HG03521 (cell line): Measurements from ENCODE around the gene GAGE12E.
"Not testable (repeated sequence)": the region's sequence is repeated elsewhere in the genome, so short reads cannot be mapped to it uniquely, and the experiment has no call there.

Experiments
- ATAC-seq: cut with Tn5 transposase; IDR thresholded peaks from one replicate; pipeline ENCODE4 v1.9.1; 2021; ENCODE audit warnings: mild to moderate bottlenecking, moderate library complexity; ENCODE audit not compliant: unreplicated experiment

Gene GAGE12E, protein sequence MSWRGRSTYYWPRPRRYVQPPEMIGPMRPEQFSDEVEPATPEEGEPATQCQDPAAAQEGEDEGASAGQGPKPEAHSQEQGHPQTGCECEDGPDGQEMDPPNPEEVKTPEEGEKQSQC

DNA sequence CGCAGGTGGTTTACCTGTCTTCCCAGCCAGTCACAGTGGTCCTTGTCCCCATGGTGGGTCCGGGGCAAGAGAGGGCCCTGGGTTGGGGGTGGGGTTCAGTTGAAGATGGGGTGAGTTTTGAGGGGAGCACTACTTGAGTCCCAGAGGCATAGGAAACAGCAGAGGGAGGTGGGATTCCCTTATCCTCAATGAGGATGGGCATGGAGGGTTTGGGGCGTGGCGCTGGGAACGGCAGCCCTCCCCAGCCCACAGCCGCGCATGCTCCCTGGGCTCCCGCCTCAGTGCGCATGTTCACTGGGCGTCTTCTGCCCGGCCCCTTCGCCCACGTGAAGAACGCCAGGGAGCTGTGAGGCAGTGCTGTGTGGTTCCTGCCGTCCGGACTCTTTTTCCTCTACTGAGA lies at the start of gene GAGE12E:
TSS of gene GAGE12E (plus strand) at position 301 of the 400 bp plus-strand sequence. CDS start 1,155 bp downstream, outside the sequence.
- not testable (repeated sequence) for ATAC-seq

DNA sequence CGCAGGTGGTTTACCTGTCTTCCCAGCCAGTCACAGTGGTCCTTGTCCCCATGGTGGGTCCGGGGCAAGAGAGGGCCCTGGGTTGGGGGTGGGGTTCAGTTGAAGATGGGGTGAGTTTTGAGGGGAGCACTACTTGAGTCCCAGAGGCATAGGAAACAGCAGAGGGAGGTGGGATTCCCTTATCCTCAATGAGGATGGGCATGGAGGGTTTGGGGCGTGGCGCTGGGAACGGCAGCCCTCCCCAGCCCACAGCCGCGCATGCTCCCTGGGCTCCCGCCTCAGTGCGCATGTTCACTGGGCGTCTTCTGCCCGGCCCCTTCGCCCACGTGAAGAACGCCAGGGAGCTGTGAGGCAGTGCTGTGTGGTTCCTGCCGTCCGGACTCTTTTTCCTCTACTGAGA lies 19.2 kb upstream of the GAGE12E start, which contains the start of gene GAGE12C:
TSS of gene GAGE12C (plus strand) at position 301 of the 400 bp plus-strand sequence. CDS start 1,155 bp downstream, outside the sequence.
- ATAC-seq: not testable (repeated sequence)

DNA sequence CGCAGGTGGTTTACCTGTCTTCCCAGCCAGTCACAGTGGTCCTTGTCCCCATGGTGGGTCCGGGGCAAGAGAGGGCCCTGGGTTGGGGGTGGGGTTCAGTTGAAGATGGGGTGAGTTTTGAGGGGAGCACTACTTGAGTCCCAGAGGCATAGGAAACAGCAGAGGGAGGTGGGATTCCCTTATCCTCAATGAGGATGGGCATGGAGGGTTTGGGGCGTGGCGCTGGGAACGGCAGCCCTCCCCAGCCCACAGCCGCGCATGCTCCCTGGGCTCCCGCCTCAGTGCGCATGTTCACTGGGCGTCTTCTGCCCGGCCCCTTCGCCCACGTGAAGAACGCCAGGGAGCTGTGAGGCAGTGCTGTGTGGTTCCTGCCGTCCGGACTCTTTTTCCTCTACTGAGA lies 9.7 kb upstream of the GAGE12E start, which contains the start of gene GAGE12D:
TSS of gene GAGE12D (plus strand) at position 301 of the 400 bp plus-strand sequence. CDS start 1,155 bp downstream, outside the sequence.
- ATAC-seq: not testable (repeated sequence)

DNA sequence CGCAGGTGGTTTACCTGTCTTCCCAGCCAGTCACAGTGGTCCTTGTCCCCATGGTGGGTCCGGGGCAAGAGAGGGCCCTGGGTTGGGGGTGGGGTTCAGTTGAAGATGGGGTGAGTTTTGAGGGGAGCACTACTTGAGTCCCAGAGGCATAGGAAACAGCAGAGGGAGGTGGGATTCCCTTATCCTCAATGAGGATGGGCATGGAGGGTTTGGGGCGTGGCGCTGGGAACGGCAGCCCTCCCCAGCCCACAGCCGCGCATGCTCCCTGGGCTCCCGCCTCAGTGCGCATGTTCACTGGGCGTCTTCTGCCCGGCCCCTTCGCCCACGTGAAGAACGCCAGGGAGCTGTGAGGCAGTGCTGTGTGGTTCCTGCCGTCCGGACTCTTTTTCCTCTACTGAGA lies 9.5 kb downstream of the GAGE12E start, which contains the start of gene GAGE12F:
TSS of gene GAGE12F (plus strand) at position 301 of the 400 bp plus-strand sequence. CDS start 1,155 bp downstream, outside the sequence.
- not testable (repeated sequence) for ATAC-seq

DNA sequence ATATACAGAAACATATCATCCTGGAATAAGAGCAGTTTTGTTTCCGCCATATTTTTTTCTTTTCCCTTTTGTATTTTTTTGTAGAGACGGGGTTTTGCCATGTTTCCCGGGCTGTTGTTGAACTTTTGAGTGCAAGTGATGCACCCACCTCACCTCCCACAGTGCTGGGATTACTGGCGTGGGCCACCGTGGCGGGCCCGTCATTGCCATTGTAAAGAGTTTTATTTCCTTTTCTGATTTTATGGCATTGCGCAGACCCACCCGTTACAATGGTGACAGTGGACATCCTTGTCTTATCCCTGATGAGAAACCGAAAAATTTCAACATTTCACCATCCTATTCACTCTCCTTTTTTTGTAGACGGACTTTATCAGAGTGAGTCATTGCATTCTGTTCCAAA lies 17.6 kb downstream of the GAGE12E start:
- not testable (repeated sequence) for ATAC-seq

DNA sequence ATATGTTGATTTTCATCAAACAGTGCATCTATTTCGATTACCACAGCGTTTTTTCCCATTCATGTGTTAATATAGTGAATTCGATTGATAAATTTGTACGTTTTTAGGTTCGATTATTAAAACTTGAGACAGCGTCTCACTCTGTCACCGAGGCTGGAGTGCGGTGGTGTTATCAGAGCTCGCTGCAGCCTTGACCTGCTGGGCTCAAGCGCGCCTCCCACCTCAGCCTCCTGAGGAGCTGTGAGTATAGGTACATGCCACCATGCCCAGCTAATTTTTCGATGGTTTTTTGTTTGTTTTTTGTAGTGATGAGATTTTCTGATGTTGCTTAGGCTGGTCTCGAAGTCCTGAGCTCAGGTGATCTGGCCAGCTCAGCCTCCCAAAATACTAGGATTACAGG lies 18.1 kb downstream of the GAGE12E start:
- ATAC-seq: not testable (repeated sequence)

DNA sequence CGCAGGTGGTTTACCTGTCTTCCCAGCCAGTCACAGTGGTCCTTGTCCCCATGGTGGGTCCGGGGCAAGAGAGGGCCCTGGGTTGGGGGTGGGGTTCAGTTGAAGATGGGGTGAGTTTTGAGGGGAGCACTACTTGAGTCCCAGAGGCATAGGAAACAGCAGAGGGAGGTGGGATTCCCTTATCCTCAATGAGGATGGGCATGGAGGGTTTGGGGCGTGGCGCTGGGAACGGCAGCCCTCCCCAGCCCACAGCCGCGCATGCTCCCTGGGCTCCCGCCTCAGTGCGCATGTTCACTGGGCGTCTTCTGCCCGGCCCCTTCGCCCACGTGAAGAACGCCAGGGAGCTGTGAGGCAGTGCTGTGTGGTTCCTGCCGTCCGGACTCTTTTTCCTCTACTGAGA lies 19.0 kb downstream of the GAGE12E start, which contains the start of gene GAGE12G:
TSS of gene GAGE12G (plus strand) at position 301 of the 400 bp plus-strand sequence. CDS start 1,155 bp downstream, outside the sequence.
- not testable (repeated sequence) for ATAC-seq

DNA sequence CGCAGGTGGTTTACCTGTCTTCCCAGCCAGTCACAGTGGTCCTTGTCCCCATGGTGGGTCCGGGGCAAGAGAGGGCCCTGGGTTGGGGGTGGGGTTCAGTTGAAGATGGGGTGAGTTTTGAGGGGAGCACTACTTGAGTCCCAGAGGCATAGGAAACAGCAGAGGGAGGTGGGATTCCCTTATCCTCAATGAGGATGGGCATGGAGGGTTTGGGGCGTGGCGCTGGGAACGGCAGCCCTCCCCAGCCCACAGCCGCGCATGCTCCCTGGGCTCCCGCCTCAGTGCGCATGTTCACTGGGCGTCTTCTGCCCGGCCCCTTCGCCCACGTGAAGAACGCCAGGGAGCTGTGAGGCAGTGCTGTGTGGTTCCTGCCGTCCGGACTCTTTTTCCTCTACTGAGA lies 28.6 kb downstream of the GAGE12E start, which contains the start of gene GAGE12H:
TSS of gene GAGE12H (plus strand) at position 301 of the 400 bp plus-strand sequence. CDS start 1,155 bp downstream, outside the sequence.
- not testable (repeated sequence) for ATAC-seq

DNA sequence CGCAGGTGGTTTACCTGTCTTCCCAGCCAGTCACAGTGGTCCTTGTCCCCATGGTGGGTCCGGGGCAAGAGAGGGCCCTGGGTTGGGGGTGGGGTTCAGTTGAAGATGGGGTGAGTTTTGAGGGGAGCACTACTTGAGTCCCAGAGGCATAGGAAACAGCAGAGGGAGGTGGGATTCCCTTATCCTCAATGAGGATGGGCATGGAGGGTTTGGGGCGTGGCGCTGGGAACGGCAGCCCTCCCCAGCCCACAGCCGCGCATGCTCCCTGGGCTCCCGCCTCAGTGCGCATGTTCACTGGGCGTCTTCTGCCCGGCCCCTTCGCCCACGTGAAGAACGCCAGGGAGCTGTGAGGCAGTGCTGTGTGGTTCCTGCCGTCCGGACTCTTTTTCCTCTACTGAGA lies 38.1 kb downstream of the GAGE12E start, which contains the start of gene GAGE2A:
TSS of gene GAGE2A (plus strand) at position 301 of the 400 bp plus-strand sequence. CDS start 1,155 bp downstream, outside the sequence.
- not testable (repeated sequence) for ATAC-seq

DNA sequence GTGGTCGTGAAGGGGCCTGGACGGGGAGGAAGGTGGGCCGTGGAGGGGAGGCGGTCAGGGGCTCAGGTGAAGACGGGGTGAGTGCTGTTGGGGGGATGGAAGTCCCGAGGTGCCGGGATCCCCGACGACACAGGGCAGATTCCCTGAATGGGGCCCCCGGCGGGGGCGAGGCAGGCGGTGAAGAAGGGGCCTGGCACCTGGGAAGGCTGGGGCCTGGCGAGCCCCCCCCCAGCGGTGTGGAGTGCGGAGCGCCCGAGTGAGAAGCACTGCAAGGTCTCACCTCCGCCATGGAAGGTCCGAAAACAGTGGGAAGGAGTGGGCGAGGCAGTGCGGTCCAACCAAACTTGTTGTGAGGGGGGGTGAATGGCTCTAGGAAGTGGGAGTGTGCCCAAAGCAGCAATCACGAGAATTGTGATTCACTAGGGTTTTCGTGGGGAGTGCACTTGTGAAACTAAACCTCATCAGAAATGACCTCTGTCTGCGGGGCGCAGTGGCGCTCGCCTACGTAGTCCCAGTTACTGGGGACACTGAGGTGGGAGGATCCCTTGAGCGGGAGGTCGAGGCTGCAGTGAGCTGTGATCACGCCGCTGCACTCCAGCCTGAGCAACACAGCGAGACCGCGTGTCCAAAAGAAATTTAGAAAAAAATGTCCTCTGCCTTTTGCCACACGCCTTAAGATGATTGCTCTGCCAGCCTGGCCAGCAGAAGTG lies 38.8 kb downstream of the GAGE12E start:
- not testable (repeated sequence) for ATAC-seq

DNA sequence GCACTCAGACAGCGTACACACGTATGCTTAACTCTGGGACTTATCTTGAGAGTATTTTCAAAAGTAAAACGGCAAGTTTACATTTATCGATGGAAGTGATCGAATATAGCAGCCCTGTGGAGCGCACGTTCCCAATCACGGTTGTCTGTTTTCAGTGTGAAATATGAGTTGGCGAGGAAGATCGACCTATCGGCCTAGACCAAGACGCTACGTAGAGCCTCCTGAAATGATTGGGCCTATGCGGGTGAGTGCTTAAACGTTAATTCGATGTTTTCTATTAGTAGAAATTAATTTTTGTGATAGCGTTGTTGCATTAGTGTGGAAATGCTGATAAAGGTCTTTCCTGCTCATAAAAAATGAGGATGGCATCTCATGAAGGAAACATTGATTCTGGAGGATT lies 39.4 kb downstream of the GAGE12E start:
- ATAC-seq: not testable (repeated sequence)

DNA sequence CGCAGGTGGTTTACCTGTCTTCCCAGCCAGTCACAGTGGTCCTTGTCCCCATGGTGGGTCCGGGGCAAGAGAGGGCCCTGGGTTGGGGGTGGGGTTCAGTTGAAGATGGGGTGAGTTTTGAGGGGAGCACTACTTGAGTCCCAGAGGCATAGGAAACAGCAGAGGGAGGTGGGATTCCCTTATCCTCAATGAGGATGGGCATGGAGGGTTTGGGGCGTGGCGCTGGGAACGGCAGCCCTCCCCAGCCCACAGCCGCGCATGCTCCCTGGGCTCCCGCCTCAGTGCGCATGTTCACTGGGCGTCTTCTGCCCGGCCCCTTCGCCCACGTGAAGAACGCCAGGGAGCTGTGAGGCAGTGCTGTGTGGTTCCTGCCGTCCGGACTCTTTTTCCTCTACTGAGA lies 47.6 kb downstream of the GAGE12E start, which contains the start of gene GAGE1:
TSS of gene GAGE1 (plus strand) at position 301 of the 400 bp plus-strand sequence. CDS start 1,155 bp downstream, outside the sequence.
- ATAC-seq: not testable (repeated sequence)
